Activated gamma-delta T cell (primary cell): ENCODE measurements around the gene COX10.

ENCODE experiments used
- DNase-seq: peaks from one replicate; lab custom pipeline; 2025; lab: John Stamatoyannopoulos, UW

The COX10 gene

DNA sequence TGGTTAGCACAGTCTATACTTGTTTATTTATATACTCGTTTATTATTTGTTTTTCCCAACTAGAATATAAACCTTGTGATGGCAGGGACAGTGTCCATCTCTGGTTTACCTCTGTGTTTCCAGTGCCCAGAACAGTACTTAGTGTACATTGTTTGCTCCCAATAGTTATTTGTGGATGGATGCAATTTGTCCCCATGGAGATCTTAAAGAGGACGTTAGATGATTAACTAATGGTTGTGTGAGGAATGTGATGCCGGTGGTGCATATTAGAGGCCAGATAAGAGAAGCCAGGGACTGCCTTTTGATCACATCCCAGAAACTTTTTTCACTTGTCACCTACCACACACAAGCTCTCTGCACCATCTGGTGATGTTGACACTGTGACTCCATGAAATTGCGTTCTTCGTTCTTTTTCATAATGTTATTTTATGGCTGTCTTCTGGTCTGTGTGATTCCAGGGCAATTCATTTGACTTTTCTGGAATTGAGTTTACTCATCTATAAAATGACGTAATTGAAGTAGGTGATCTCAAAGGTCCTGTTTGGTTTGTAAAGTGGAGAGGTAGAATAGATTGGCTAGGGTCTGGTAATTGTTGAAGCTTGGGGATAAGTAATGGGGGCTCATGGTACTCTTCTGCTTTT, 1.2 kb downstream of the COX10 start:
- DNase-seq = no peak

DNA sequence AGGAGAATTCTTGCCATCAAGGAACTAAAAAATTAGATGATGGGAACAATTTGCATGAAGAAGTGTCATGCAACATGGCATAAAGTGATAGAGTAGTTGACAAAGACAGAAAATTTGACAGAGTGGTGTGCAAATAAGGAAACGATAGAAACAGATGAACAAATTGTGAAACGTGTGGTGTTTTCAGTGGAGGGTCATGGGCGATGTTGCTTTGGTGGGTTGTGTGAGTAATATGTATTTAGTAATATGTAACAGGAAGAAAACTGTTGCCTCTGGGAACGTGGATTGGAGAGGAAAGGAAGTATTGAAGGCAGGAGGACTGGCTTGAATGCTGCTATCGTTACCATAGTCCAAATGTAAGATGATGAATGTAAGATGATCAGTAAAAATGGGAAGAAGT, 3.6 kb downstream of the COX10 start:
- DNase-seq = no peak

DNA sequence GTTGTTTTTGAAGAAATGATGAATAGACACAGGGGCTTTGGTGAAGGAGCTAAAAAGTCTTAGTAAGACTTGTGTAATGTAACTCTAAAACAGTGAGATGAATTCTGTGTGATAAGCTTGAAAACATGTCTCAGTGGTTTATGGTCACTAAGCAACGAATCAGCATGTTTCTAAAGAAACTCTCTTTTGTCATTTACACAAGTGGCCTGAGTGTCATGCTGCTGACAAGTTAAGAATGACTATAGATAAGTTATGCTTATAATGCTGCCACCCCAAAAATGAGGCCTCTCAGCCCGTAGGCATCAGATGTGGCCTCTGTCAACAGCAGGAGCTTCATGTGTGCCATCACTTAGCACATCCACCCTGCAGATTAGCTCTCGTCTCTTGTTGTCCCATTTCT, 8.7 kb downstream of the COX10 start:
- DNase-seq = no peak

DNA sequence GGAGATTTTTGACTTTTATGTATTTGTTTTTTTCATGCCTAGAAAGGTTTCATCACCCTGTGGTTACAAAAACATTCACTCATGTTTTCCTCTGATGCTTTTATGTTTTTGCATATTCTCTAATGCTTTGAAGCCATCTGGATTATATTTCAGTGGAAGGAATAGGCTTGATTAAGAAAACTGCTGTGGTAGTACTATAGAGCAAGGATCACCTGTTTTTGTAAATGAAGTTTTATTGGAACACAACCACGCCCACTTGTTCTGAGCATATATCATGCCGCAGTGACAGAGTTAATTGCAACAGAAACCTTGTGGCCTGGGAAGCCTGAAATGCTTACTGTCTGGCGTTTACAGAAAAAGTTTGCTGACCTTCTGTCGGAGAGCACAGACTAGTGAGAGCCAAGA, 11.5 kb downstream of the COX10 start:
- DNase-seq = no peak

DNA sequence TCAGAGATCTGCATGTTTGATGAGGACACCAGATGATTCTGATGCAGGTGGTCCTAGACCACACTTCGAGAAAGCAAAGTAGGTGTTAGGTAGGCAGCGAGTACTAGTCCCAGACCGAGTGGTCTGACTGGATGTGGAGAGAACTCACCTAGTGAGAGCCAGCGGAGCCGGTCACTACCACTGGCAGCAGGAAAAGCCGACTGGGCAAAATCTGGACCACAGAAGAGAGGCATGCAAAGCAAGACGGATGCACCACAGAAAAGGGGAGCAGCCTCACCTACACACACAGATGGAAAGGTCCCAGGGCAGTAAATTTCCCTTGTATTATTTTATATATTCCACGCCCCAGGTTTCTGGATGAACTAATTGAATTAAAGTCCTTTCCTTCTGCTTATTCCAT, 13.5 kb downstream of the COX10 start:
- DNase-seq = no peak

DNA sequence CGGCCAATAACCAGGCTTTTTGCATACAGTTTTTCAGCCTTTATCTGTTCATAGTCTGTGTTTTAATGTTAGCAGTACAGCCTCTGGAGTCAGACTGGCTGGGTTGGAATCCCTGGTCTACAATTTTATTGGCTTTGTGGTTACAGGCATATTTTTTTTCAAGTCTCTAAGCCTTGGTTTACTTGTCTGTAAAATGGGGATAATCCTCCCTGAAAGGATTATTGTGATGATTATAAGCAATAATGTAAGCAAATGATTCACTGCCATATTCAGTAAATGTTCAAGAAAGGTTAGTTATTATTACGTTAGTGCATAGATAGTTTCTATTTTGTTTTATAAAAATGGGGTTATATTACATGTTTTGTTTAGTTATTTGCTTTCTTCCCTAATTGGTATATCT, 15.7 kb downstream of the COX10 start:
- DNase-seq = no peak

DNA sequence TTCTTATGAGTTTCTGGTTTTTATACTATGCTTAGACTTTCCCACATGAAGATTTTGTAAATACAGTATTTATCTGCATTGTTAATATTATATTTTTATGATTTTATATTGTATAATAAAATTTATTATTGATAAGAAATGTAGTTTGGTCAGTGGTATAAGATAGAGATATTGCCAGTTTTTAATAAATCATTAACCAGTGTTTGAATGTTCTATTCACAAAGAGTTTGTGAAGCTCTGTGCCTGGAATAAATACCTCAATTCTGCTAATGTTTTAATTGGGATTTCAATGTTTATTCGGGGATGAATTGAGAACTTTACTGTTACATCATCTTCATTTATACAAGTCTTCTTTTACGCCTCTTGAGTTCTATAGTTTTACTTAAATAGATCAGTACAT, 16.9 kb downstream of the COX10 start:
- no peak for DNase-seq

DNA sequence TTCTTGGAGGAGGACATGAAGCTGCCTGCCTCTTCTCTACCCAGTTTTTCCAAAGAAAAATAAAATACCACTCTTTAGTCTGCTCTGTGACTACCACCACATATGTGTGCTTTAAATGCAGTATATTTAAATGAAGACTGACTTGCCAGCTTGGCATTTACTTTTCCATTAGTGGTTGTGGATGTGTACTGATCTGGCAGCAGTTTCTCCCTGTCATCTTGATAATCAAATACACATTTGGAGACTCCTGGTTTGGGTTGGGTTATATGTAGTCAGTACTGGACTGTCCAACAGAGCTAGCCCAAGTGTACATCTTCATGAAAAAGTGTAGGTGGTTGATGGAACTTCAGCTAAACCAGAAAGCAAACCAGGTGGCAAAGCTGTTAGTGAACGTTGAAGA, 19.9 kb downstream of the COX10 start:
- no peak for DNase-seq

DNA sequence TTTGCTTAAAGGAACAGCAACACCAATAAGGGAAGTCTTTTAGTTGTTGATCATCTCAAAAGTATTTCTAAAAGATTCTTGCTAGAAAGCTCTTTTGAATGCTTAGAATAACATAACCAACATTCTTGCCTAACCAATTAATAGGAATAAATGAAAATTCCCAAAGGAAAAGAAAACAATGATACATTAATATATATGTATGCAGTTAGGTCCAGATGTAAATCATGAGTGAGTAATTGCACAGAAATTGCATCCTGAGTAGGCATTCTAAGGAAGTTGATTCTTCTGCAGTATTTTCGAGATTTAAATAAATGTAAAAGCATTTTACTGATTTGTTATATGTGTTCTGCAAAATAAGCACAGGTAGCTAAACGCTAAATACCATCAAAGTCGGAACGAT, 22.1 kb downstream of the COX10 start:
- no peak for DNase-seq

DNA sequence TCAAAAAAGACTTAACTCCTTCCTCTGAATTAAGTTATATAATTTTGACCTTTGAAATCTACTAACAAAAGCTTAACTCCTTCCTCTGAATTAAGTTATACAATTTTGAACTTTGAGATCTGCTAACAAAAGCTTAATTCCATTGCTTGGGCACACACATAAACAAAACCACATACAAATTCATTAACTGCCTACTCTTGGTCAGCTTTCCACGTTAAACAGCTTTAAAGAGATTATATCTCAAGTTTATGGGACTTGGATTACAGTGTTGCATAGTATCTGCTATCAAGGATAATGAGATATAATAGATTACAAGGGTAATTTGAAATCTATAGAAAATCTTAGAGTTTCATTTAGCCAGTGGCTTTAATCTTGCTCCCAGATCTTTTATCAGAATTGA, 23.5 kb downstream of the COX10 start:
- no peak for DNase-seq

DNA sequence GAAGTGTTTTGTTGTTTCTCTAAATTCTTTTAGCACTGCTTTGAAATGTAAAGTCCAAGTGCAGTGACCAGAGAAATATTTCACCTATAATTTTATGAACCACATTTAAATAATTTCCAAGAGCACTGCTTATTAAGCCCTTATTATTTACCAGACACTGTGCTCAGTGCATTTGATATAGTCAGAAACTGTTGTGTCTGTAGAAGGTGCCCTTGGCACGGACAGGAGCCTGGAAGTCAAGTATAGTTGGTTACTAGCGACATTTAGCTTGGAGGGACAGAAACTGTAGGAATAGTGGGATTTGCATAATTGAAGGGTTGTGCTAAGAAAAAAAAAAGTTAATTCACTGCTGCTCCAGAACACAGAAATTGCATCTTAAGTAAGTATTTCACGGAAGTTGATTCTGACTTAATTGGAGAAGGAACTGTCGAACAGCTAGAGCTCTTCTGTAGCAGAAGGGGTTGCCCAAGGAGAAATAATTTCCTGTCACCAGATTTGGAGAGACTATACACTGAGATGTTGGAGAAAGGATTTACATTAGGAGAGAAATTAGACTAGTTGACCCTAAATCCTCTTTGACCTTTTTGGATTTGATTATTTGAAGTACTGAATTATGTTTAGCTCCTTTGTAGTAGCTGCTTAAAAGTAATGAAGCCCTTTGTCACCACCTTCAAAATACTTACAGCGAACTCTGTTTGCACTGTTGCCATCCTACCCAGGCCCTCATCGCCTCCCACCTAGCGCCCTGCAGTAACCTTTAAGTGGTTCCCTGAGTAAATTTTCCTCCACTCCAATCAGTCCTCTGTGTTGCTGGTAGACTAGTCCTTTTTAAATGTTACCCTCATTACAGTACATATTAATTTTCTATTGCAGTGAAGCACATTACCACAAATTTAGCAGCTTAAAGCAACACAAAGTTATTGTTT, 25.6 kb downstream of the COX10 start:
- no peak for DNase-seq

DNA sequence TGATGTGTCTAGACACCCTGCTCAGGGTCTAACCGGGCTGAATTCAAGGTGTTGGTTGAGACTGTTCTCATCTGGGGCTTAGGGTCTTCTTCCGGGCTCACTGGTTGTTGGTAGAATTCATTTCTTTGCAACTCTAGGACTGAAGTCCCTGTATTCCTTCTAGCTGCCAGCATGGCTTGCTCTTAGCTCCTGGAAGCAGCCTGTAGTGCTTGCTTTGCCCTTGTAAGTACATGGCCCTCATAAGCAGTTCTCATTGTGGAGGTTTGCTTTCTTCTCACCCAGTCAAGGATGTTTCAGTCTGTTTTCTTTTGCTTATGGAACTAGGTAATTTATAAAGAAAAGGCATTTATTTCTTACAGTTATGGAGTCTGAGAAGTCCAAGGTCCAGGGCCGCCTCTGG, 26.3 kb downstream of the COX10 start:
- DNase-seq = no peak

DNA sequence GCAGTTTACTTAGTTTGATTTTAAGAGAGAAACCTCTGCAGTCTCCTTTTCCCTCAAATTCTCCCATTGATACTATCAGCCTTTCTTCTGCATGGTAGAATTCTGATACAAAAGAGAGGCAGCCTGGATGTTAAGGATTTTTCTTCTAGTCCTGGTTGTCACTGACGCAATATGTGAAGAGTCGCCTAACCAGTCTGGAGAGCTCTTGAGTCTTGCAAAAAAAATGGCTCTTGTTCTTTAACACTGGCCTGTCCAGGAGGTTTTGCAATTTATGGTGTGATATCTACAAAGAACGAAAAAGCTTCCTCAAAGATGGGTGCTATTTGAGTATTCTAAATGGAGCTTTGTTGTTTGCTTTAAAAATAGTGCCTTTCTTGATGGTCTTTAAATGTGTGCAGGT, 28.9 kb downstream of the COX10 start:
- no peak for DNase-seq

DNA sequence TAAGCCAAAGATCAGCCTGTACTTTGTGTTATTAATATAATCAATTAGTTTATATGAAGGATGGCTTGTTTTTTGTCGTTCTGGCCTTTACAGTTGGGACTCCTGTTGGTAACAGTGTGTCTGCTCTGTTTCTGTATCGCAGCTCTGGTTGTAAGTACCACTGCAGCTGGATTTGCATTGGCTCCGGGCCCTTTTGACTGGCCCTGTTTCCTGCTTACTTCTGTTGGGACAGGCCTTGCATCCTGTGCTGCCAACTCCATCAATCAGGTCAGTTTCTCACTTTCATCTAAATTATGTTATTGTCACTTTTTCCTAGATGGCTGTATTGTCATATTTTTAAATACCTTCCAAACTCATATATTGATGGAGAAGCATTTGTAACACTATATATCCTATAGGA, 32.7 kb downstream of the COX10 start:
- DNase-seq = no peak

DNA sequence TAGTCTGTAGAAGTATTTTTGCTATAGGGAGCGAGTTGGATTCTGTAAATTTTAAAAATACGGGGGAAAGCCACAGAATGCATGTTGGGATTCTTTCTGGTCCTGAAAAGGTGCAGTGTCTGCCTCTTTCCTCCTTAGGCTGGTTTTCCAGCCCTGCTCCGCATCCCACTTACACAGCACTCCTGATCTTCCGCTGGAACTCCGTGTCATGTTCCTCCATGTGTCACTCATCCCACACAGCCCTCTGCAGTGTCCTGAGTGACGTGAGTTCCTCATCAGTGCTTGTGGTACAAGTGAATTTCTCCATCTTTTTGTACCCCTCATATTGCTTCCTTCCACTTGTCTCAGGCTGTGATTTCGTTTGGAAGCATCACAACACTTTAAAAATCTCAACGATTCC, 34.5 kb downstream of the COX10 start:
- DNase-seq = no peak

DNA sequence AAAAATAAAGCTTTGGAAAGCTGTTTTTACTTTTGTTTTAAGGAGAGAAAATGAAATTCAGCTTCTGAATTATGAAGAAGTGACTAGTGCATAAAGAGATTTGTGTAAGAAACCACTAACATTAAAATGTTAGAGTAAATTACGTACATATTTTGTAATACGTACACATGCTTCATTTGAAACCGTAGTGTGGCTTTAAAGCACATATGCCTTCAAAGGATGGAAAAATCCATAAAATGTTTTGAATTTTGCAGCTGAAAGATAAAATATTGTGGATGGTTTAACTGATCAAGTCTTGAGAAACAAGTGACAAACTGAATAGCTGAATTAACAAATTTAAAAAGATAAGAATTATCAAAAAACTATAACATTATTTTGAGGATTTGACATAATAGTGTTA, 35.4 kb downstream of the COX10 start:
- DNase-seq = no peak

DNA sequence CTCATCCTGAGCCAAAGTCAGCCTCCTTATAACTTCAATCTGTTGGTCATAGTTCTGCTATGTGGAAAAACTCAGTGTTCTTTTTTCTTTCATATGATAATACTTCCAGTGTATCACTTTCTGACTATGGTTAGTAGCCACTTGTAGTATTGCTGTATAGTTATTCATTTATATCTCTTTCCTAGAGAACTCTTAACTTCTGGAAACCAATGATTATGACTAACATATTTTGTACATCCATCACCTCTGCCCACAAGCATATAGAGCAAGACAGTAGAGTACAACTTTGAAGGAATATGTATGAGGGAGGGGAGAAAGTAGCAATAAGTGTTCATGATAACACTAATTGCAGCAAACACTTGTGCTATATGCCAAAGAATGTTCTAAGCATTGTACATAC, 38.6 kb downstream of the COX10 start:
- no peak for DNase-seq

DNA sequence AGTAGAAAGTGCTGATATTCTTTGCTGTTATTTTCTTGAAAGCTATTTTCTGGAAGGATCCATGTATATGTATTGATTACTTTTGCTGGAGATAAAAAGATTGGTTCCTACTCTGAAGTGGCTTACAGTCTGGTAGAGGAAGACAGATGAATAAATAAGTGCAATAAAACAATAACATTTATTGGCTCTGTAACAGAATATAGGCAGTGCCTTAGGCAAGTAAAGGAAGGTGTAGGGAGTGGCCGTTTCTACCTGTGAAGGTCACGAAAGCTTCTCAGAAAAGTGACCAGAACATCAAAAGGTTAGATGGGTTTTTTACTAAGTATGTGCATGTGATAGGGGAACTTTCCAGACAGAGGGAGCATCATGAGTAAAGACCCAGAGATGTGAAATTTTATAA, 43.1 kb downstream of the COX10 start:
- DNase-seq = no peak

DNA sequence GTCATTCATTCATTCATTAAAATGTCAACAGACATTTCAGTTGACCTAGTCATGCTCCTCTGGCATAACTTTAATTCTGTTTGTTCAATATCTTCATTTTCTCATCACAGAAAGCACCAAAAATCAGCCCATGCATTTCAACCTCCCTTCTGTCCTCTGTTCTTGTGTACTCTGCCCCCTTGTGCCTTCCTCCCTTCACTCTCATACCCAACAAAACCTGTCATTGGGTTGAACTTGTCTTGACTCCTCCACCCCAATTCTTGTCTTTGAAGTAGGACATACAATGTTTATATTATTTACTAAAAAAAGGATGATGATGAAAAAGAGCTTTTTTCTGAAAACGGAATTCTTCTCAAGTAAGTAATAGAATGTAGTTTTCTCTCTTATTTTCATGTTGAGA, 43.8 kb downstream of the COX10 start:
- no peak for DNase-seq

DNA sequence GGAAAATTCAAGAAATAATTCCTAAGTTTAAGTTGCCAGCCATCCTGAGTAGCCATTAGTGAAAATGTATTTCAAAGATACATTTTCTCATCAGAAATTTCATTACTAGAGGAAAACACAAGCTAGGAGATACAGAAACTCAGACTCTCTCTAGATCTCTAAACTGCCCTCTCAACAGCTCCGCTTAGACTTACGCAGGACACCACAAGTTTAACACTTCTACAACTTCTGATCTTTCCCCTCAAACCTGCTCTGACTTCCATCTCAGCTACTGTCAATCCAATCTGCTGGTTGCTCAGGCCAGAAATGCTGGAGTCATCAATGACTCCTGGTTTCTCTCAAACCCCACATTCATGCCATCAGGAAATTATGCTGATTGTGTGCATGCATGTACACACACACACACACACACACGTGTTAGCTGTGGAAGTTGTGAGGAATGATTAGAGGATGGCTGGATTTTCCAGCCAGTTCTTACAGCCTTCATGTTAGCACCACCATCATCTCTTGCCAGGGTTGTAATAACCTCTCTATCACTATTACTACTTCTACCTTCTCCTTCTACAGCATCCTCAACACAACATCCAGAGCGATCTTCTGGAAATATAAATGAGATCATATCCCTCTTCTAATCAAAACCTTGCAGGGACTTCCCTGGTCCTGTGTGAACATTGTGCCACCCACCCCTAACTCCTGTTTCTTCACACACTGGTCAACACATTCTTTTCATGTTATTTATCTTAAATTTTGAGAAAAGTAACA, 47.1 kb downstream of the COX10 start:
- DNase-seq = no peak

DNA sequence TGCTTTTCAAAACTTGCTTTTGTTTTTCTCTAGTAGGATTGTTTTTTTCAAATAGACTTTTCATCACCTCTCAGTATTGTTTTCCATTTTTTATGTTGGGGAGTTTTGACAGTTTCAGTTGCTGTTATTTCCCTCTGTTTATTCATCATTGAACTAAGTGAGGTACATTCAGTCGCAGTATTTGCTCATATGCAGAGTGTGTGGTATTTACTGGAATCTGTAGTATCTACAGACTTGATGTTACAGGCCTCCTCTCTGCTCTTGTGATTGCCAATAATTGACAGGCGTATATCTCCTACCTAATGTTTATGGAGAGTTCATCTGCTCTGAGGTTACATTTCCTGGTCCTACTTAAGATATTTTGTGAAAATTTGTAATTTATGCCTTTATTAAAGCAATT, 49.6 kb downstream of the COX10 start:
- no peak for DNase-seq

DNA sequence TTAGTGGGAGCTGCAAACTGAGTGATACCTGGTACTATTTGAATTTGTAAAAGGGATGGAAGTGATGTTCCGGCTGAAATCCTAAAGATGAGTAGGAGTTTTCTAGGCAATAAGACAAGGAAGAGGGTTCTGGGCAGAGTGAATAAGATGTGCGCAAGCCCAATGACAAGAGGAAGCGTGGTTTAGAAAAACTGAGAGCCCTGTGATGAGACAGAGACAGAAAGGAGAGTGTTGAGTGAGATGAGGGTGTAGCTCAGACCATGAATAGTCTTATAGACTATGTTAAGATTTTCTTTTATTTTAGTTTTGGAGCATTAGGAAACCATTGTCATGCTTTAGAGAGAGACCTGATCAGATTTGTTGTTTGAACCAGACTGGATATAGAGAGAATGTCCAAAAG, 50.2 kb downstream of the COX10 start:
- no peak for DNase-seq

DNA sequence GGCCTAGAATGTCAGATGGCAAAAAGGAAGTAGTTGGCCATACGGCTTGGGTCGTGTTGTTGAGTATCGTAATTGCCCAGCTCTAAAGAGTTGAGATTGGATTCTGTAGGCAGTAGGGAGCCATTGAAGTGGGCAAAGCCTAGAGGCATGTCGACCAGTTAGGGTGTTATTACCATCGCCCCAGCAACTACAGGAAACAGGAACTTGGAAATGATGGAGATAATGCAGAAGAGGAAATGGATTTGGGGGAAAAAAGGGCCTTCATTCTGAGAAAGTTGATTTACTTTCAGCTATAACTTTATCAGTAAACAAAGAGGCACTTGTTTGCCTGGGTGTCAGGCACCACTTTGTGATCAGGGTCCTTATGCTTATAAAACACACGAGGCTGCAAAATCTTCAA, 52.6 kb downstream of the COX10 start:
- no peak for DNase-seq
